ENCODE results near the gene PSD4. TPM values are rescaled to one million over a fixed set of nuclear protein-coding genes. Genes with fewer than 3 reads are reported as not detected.

Gene PSD4
- polyA plus RNA-seq, 1 donor from 2014 or later = 0.67 TPM

DNA sequence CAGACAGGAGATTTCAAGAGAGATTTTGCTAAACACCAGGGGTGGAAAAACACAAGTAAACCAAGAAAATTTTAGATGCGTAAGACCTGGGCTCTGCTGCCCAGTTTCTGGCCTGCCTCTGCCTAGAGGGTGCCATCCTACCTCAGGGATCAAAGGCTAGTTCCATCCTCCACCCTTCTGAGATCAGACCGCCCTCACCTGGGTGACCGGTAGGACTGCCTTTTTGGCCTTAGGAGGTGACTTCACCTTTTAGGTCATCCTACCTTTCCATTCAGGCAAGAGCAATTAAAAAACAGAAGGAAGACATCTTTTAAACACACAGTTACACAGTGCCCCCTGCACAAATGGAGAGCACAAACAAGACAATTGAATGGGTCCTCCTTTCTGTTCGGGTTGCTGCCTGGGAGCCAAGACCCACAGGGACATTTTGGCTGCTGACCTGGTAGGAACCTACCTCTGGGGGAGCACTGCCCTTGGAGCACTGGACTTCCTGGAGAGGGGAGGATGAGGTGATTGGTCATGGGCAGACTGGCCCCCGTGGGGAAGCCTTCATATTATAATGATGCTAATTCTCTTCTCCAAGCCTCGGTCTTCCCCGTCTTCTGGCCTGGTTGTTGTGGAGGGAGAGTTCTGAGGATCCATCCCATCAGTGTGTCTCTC lies 3.1 kb downstream of the PSD4 start:
- H3K79me2 ChIP-seq (replicated peaks; ENCODE audit: insufficient read depth, low read length) = no peaks in the 10 kb centered on the region
- no peaks in the 10 kb centered on the region for H3F3A ChIP-seq (ENCODE audit: insufficient read depth, low read length, poor library complexity, severe bottlenecking)
- no peaks in the 10 kb centered on the region for H3K27me3 ChIP-seq (ENCODE audit: insufficient read depth, low read depth, low read length)
- no peak overlapping the region for H3K4me3 ChIP-seq (ENCODE audit: low read length)
- H3K9me2 ChIP-seq (ENCODE audit: insufficient read depth, low read length) = no peaks in the 10 kb centered on the region
- H3K27ac ChIP-seq (ENCODE audit: low read length) = no peak overlapping the region
- H3K9me3 ChIP-seq (ENCODE audit: low read length) = no peaks in the 10 kb centered on the region
- H3K4me2 ChIP-seq (ENCODE audit: low read length) = no peak overlapping the region
- H2AFZ ChIP-seq (ENCODE audit: low read depth, low read length) = no peak overlapping the region
- H3K36me3 ChIP-seq (ENCODE audit: insufficient read depth, low read length) = no peaks in the 10 kb centered on the region
- H3K9ac ChIP-seq (ENCODE audit: low read length) = no peak overlapping the region
- no peak for TF ChIP-seq MXI1 (conservative IDR thresholded peaks at IDR 0.05; ENCODE audit: poor library complexity, severe bottlenecking)
- TF ChIP-seq SMC3 (conservative IDR thresholded peaks at IDR 0.05; ENCODE audit: poor library complexity) = no peak
- TF ChIP-seq, protein P1, sequence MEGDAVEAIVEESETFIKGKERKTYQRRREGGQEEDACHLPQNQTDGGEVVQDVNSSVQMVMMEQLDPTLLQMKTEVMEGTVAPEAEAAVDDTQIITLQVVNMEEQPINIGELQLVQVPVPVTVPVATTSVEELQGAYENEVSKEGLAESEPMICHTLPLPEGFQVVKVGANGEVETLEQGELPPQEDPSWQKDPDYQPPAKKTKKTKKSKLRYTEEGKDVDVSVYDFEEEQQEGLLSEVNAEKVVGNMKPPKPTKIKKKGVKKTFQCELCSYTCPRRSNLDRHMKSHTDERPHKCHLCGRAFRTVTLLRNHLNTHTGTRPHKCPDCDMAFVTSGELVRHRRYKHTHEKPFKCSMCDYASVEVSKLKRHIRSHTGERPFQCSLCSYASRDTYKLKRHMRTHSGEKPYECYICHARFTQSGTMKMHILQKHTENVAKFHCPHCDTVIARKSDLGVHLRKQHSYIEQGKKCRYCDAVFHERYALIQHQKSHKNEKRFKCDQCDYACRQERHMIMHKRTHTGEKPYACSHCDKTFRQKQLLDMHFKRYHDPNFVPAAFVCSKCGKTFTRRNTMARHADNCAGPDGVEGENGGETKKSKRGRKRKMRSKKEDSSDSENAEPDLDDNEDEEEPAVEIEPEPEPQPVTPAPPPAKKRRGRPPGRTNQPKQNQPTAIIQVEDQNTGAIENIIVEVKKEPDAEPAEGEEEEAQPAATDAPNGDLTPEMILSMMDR (IDR thresholded peaks at IDR 0.05; ENCODE audit: poor library complexity, severe bottlenecking) = no peak
- TF ChIP-seq POLR2AphosphoS5 (IDR thresholded peaks at IDR 0.05) = no peak
- no peak for TF ChIP-seq TAF1 (IDR thresholded peaks at IDR 0.05; ENCODE audit: low read depth)
- no peak for TF ChIP-seq EZH2 (IDR thresholded peaks at IDR 0.05; ENCODE audit: borderline replicate concordance, insufficient read depth, low read length, poor library complexity, severe bottlenecking)
- TF ChIP-seq RAD21 (conservative IDR thresholded peaks at IDR 0.05) = no peak
- TF ChIP-seq, protein P2, sequence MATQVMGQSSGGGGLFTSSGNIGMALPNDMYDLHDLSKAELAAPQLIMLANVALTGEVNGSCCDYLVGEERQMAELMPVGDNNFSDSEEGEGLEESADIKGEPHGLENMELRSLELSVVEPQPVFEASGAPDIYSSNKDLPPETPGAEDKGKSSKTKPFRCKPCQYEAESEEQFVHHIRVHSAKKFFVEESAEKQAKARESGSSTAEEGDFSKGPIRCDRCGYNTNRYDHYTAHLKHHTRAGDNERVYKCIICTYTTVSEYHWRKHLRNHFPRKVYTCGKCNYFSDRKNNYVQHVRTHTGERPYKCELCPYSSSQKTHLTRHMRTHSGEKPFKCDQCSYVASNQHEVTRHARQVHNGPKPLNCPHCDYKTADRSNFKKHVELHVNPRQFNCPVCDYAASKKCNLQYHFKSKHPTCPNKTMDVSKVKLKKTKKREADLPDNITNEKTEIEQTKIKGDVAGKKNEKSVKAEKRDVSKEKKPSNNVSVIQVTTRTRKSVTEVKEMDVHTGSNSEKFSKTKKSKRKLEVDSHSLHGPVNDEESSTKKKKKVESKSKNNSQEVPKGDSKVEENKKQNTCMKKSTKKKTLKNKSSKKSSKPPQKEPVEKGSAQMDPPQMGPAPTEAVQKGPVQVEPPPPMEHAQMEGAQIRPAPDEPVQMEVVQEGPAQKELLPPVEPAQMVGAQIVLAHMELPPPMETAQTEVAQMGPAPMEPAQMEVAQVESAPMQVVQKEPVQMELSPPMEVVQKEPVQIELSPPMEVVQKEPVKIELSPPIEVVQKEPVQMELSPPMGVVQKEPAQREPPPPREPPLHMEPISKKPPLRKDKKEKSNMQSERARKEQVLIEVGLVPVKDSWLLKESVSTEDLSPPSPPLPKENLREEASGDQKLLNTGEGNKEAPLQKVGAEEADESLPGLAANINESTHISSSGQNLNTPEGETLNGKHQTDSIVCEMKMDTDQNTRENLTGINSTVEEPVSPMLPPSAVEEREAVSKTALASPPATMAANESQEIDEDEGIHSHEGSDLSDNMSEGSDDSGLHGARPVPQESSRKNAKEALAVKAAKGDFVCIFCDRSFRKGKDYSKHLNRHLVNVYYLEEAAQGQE (IDR thresholded peaks at IDR 0.05; ENCODE audit: borderline replicate concordance) = no peak
- no peak for TF ChIP-seq EP300 (conservative IDR thresholded peaks at IDR 0.05; ENCODE audit: poor library complexity, severe bottlenecking)
- H4K20me1 ChIP-seq (ENCODE audit: insufficient read depth) = no peaks in the 10 kb centered on the region

DNA sequence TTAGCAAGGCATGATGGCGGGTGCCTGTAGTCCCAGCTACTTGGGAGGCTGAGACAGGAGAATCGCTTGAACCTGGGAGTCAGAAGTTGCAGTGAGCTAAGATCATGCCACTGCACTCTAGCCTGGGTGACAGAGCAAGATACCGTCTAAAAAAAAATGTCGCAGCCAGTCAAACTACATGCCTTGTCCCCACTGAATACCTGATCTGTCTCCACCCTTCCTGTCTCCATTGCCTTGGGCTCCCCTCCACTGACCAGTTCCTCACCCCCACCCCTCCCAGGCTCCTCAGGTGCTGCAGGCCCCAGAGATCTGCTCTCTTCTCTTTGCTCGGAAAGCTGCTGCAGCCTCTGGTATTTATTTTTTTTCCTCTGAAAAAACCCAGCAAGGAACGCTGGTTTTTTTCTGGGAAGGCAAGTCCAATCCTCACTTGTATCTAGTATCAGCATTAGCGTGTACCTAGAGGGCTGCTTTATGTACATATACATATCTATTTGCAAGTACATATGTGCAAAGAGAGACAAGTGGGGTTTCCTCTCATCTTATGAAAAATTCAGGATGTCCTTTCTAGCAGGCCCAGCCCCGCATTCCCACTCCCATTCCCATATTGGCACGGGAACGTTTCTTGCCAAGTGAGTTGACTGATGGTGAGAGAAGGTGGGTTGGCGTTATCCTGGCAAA lies 4.4 kb downstream of the PSD4 start:
- Histone ChIP-seq H2AFZ (ENCODE audit: low read depth, low read length) (no peak overlapping the region), H3K4me2 (ENCODE audit: low read length) (no peak overlapping the region), H3K9me2 (ENCODE audit: insufficient read depth, low read length) (no peaks in the 10 kb centered on the region), H3K36me3 (ENCODE audit: insufficient read depth, low read length) (no peaks in the 10 kb centered on the region), H3K27me3 (ENCODE audit: insufficient read depth, low read depth, low read length) (no peaks in the 10 kb centered on the region), H3F3A (ENCODE audit: insufficient read depth, low read length, poor library complexity, severe bottlenecking) (no peaks in the 10 kb centered on the region), H3K9me3 (ENCODE audit: low read length) (no peaks in the 10 kb centered on the region), H3K27ac (ENCODE audit: low read length) (no peak overlapping the region), H3K79me2 (replicated peaks; ENCODE audit: insufficient read depth, low read length) (no peaks in the 10 kb centered on the region), H3K9ac (ENCODE audit: low read length) (no peak overlapping the region), H3K4me3 (ENCODE audit: low read length) (no peak overlapping the region), H4K20me1 (ENCODE audit: insufficient read depth) (no peaks in the 10 kb centered on the region)
- TF ChIP-seq EP300 (conservative IDR thresholded peaks at IDR 0.05; ENCODE audit: poor library complexity, severe bottlenecking) = no peak
